K562 (cell line): ENCODE results near the gene ANKDD1A. TPM values are rescaled to one million over a fixed set of nuclear protein-coding genes. Genes with fewer than 3 reads are reported as not detected.
A peak's percentile ranks its signal among the peaks of the same experiment; 100 is the strongest.

Experiments used
- ATF7 ChIP-seq: fragments of 450-650 bp; IDR thresholded peaks from 2 replicates; pipeline ENCODE4 v1.7.1; 2014; ENCODE audit warnings: mild to moderate bottlenecking, moderate library complexity
- CREM ChIP-seq: IDR thresholded peaks from 2 replicates; pipeline ENCODE4 v1.6.1; 2014; ENCODE audit warnings: antibody characterized with exemption, low read depth
- MAZ ChIP-seq, 2 experiments: fragments of 450-650 bp in 1 of 2; sonication (generic) in 1 of 2; formaldehyde crosslinking; IDR thresholded peaks in 1 of 2; conservative IDR thresholded peaks in 1 of 2; 2 replicates each; pipeline versions ENCODE4 v1.4.0 to v1.5.0; 2020; ENCODE audit warnings: mild to moderate bottlenecking in 1 of 2, missing genetic modification reagents in 1 of 2
- SMAD2 ChIP-seq: fragments of 150-350 bp; IDR thresholded peaks from 2 replicates; pipeline ENCODE4 v1.6.1; 2014; ENCODE audit warnings: low read depth, mild to moderate bottlenecking, low read length
- TEAD4 ChIP-seq, 2 experiments: sonication (generic) in 1 of 2; formaldehyde crosslinking in 1 of 2; IDR thresholded peaks; 2 replicates each; pipeline versions ENCODE4 v1.6.1 to v1.8.0; 2012 to 2022; ENCODE audit warnings: borderline replicate concordance in 1 of 2, inconsistent platforms in 1 of 2, low read length in 1 of 2, mild to moderate bottlenecking in 1 of 2, missing genetic modification reagents in 1 of 2
- ZFPM2 ChIP-seq: fragments of 250-450 bp; sonication (Bioruptor Pico); IDR thresholded peaks from 2 replicates; pipeline ENCODE4 v1.5.1; 2022; ENCODE audit warnings: mild to moderate bottlenecking
- ZKSCAN1 ChIP-seq: fragments of 150-350 bp; IDR thresholded peaks from 2 replicates; pipeline ENCODE4 v1.6.1; 2016; ENCODE audit warnings: low read depth, low read length
- ZNF184 ChIP-seq: sonication (generic); formaldehyde crosslinking; IDR thresholded peaks from 2 replicates; pipeline ENCODE4 v1.5.0; 2020; ENCODE audit warnings: missing genetic modification reagents
- ZNF507 ChIP-seq: conservative IDR thresholded peaks from 2 replicates; pipeline ENCODE4 v1.6.1; 2017; ENCODE audit warnings: missing genetic modification characterization, missing compliant biosample characterization
- polyA plus RNA-seq, 8 experiments: library from polyadenylated mRNA; depleted of rRNA in 4 of 8; stranded (reverse) in 5 of 8; unstranded in 3 of 8; fragments of >200 nt; fragmentation: Nextera tagmentation in 2 of 8; fragmentation: Illumina TruSeq in 1 of 8; extraction: Ambion mirVana in 2 of 8; extraction: Trizol in 1 of 8; gene quantifications; 2 replicates each; pipeline versions ENCODE4 v1.2.1 to v1.2.3, GENCODE V29; 2011 to 2014; ENCODE audit warnings: inconsistent platforms in 1 of 8, missing spikeins in 1 of 8
- total RNA-seq, 7 experiments: library from RNA; depleted of rRNA in 6 of 7; stranded (reverse); fragments of >200 nt in 6 of 7; fragmentation: Illumina TruSeq in 2 of 7; extraction: Trizol in 2 of 7; gene quantifications; 2 replicates each; pipeline versions ENCODE4 v1.2.1 to v1.2.3, GENCODE V29; 2011 to 2021; ENCODE audit warnings: low replicate concordance in 1 of 7
- TF ChIP-seq, protein P1 (sequence below): fragments of 450-650 bp; IDR thresholded peaks from one replicate; pipeline ENCODE4 v1.6.1; 2018; ENCODE audit warnings: mild to moderate bottlenecking, moderate library complexity; ENCODE audit not compliant: partially characterized antibody
- TF ChIP-seq, protein P2 (sequence below), 3 experiments: IDR thresholded peaks in 2 of 3; conservative IDR thresholded peaks in 1 of 3; 2 replicates each; pipeline ENCODE4 v1.5.1; 2011 to 2012; ENCODE audit warnings: low read length in 3 of 3, mild to moderate bottlenecking in 3 of 3, control low read depth in 2 of 3, improper control_type of control experiment in 1 of 3, inconsistent platforms in 1 of 3, low read depth in 1 of 3, mixed read lengths in 1 of 3, moderate library complexity in 1 of 3; ENCODE audit not compliant: insufficient read depth in 2 of 3
- TF ChIP-seq, protein P3 (sequence below): sonication (generic); IDR thresholded peaks from 2 replicates; pipeline ENCODE4 v1.6.1; 2016
- TF ChIP-seq, protein P4 (sequence below), 3 experiments: fragments of 200-800 bp in 1 of 3; fragments of 250-450 bp in 1 of 3; fragments of 450-650 bp in 1 of 3; sonication (Bioruptor Pico) in 1 of 3; sonication (Bioruptor generic) in 1 of 3; formaldehyde crosslinking in 1 of 3; IDR thresholded peaks; 2 replicates each; pipeline versions ENCODE4 v1.6.1 to v1.8.0; 2016 to 2022; ENCODE audit warnings: mild to moderate bottlenecking in 2 of 3, missing genetic modification characterization in 2 of 3, missing compliant biosample characterization in 1 of 3, moderate library complexity in 1 of 3
- TF ChIP-seq, protein P5 (sequence below): fragments of 250-450 bp; sonication (Bioruptor Pico); IDR thresholded peaks from 2 replicates; pipeline ENCODE4 v1.5.1; 2021; ENCODE audit warnings: mild to moderate bottlenecking

The ANKDD1A gene
- total and polyA plus RNA-seq, 9 of the 15 experiments (the other 6 are each of a cell fraction or from before 2014, with no cell fraction given), result 0.08 to 0.80 (median 0.43) TPM

DNA sequence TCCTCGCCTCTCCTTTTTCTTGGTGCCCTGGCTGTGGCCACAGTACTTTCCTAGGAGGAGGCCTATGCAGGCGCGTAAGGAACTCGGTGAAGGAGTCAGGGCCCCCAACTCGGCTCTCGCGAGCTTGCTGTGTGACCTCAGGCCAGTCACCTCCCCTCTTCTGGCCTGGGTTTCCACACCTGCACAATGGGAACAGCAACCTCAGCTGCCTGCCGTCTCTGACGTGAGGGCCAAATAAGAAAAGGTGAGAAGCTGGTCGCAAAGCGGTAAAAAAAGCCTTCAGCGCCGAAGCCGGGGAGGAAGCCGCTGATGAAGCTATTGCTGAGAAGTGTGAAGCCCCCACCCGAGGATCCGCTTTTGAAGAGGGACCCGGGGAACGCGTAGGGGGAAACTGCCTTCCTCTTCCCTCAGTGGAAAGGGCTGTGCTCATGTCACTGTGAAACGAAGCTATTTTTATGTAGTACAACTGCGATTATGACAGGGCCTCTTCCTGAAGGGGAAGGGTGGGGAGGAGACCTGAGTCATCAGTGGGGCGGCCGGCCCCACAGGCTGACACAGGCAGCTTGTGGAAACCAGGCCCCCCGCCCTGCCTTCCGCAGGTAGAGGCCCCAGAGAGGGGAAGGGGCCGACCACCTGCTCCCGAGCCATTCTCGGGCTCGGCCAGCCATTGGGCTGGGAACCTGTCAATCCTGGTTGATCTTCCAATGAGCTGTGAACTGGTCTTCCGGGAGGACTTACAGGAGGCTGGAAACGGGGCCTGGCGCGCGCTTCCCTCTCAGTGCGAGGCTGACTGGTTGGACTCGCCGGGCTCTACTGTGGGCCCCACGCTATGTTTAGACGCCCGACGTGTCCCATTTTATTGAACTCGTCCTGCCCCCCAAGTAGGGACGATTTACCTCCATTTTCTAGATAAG is 18.0 kb upstream of the ANKDD1A start (continued):
- TF ChIP-seq, protein P1, sequence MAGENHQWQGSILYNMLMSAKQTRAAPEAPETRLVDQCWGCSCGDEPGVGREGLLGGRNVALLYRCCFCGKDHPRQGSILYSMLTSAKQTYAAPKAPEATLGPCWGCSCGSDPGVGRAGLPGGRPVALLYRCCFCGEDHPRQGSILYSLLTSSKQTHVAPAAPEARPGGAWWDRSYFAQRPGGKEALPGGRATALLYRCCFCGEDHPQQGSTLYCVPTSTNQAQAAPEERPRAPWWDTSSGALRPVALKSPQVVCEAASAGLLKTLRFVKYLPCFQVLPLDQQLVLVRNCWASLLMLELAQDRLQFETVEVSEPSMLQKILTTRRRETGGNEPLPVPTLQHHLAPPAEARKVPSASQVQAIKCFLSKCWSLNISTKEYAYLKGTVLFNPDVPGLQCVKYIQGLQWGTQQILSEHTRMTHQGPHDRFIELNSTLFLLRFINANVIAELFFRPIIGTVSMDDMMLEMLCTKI, result no peak
- TF ChIP-seq, protein P2, sequence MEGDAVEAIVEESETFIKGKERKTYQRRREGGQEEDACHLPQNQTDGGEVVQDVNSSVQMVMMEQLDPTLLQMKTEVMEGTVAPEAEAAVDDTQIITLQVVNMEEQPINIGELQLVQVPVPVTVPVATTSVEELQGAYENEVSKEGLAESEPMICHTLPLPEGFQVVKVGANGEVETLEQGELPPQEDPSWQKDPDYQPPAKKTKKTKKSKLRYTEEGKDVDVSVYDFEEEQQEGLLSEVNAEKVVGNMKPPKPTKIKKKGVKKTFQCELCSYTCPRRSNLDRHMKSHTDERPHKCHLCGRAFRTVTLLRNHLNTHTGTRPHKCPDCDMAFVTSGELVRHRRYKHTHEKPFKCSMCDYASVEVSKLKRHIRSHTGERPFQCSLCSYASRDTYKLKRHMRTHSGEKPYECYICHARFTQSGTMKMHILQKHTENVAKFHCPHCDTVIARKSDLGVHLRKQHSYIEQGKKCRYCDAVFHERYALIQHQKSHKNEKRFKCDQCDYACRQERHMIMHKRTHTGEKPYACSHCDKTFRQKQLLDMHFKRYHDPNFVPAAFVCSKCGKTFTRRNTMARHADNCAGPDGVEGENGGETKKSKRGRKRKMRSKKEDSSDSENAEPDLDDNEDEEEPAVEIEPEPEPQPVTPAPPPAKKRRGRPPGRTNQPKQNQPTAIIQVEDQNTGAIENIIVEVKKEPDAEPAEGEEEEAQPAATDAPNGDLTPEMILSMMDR (IDR thresholded peaks at IDR 0.05 in 2 of 3, conservative IDR thresholded peaks at IDR 0.05 in 1 of 3; ENCODE audit: insufficient read depth in 2 of 3, low read depth in 1 of 3, low read length in 3 of 3), result no peak
- TF ChIP-seq ZNF507 (tag), result no peak
- TF ChIP-seq CREM, result peak; percentile 47
- no peak for TF ChIP-seq SMAD2
- TF ChIP-seq ATF7, result peak; percentile 50; the same call in 1 of the 2 replicates
- TF ChIP-seq TEAD4 (IDR thresholded peaks at IDR 0.05; ENCODE audit: low read length), result no peak
- TF ChIP-seq TEAD4 (CRISPR knock-in tag; IDR thresholded peaks at IDR 0.05; ENCODE audit: borderline replicate concordance), result no peak
- TF ChIP-seq MAZ (CRISPR knock-in tag; conservative IDR thresholded peaks at IDR 0.05 in 1 of 2, IDR thresholded peaks at IDR 0.05 in 1 of 2), result peak; percentile 66 to 80
- no peak for TF ChIP-seq ZKSCAN1
- TF ChIP-seq, protein P3, sequence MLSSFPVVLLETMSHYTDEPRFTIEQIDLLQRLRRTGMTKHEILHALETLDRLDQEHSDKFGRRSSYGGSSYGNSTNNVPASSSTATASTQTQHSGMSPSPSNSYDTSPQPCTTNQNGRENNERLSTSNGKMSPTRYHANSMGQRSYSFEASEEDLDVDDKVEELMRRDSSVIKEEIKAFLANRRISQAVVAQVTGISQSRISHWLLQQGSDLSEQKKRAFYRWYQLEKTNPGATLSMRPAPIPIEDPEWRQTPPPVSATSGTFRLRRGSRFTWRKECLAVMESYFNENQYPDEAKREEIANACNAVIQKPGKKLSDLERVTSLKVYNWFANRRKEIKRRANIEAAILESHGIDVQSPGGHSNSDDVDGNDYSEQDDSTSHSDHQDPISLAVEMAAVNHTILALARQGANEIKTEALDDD, result no peak
- TF ChIP-seq ZNF184 (CRISPR knock-in tag), result no peak
- TF ChIP-seq, protein P4, sequence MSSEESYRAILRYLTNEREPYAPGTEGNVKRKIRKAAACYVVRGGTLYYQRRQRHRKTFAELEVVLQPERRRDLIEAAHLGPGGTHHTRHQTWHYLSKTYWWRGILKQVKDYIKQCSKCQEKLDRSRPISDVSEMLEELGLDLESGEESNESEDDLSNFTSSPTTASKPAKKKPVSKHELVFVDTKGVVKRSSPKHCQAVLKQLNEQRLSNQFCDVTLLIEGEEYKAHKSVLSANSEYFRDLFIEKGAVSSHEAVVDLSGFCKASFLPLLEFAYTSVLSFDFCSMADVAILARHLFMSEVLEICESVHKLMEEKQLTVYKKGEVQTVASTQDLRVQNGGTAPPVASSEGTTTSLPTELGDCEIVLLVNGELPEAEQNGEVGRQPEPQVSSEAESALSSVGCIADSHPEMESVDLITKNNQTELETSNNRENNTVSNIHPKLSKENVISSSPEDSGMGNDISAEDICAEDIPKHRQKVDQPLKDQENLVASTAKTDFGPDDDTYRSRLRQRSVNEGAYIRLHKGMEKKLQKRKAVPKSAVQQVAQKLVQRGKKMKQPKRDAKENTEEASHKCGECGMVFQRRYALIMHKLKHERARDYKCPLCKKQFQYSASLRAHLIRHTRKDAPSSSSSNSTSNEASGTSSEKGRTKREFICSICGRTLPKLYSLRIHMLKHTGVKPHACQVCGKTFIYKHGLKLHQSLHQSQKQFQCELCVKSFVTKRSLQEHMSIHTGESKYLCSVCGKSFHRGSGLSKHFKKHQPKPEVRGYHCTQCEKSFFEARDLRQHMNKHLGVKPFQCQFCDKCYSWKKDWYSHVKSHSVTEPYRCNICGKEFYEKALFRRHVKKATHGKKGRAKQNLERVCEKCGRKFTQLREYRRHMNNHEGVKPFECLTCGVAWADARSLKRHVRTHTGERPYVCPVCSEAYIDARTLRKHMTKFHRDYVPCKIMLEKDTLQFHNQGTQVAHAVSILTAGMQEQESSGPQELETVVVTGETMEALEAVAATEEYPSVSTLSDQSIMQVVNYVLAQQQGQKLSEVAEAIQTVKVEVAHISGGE (CRISPR knock-in tag; IDR thresholded peaks at IDR 0.05), result no peak
- TF ChIP-seq ZFPM2 (CRISPR knock-in tag), result no peak
- TF ChIP-seq, protein P5, sequence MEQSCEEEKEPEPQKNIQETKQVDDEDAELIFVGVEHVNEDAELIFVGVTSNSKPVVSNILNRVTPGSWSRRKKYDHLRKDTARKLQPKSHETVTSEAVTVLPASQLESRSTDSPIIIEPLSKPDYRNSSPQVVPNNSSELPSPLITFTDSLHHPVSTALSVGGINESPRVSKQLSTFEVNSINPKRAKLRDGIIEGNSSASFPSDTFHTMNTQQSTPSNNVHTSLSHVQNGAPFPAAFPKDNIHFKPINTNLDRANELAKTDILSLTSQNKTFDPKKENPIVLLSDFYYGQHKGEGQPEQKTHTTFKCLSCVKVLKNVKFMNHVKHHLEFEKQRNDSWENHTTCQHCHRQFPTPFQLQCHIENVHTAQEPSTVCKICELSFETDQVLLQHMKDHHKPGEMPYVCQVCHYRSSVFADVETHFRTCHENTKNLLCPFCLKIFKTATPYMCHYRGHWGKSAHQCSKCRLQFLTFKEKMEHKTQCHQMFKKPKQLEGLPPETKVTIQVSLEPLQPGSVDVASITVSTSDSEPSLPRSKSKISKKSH (CRISPR knock-in tag), result no peak
